GM20000 (cell line): Measurements from ENCODE around the gene SLC9A5.

Source experiments
- DNase-seq: peaks from one replicate; pipeline ENCODE4 v3.0.0; 2012; ENCODE audit warnings: low spot score
- CTCF ChIP-seq: IDR thresholded peaks from 2 replicates; pipeline ENCODE4 v1.5.1; 2012; ENCODE audit warnings: mild to moderate bottlenecking, control low read depth; ENCODE audit errors: extremely low read depth, missing control alignments

The SLC9A5 gene

GRCh38 chr16:67248401-67249177, at the start of gene SLC9A5:
TSS of gene SLC9A5 (plus strand) at chr16:67248979. CDS start at chr16:67249015, 36 bp downstream.
- TF ChIP-seq CTCF = peak; percentile 30
- DNase-seq = peak; percentile 77

GRCh38 chr16:67199011-67199807, 49.6 kb upstream of the SLC9A5 start, which contains the start of gene ELMO3:
TSS of gene ELMO3 (plus strand) at chr16:67199131. CDS start at chr16:67199327, 196 bp downstream.
- no peak for TF ChIP-seq CTCF
- DNase-seq = no peak

- DNase-seq = no peak
- no peak for TF ChIP-seq CTCF
Observed at GRCh38 chr16:67199808-67200198, 49.0 kb upstream of the SLC9A5 start.

GRCh38 chr16:67200491-67200890, 48.3 kb upstream of the SLC9A5 start:
- peak; percentile 28 for DNase-seq
- TF ChIP-seq CTCF = no peak

- TF ChIP-seq CTCF = no peak
- peak; percentile 15 for DNase-seq
Observed at GRCh38 chr16:67201411-67202345, 47.1 kb upstream of the SLC9A5 start.

GRCh38 chr16:67202426-67202825, 46.4 kb upstream of the SLC9A5 start:
- no peak for DNase-seq
- TF ChIP-seq CTCF = no peak
